GM06990 (cell line): Measurements from ENCODE around the gene AGBL3.

Experiments used
- DNase-seq: peaks from one replicate; pipeline ENCODE4 v3.0.0-alpha.2; 2011; ENCODE audit not compliant: insufficient read length; ENCODE audit errors: extremely low read depth
- H3K27me3 ChIP-seq: replicated peaks from 2 replicates; pipeline ENCODE4 v1.6.0; 2011; ENCODE audit warnings: low read length; ENCODE audit not compliant: control insufficient read depth, insufficient read depth
- H3K36me3 ChIP-seq: 2 replicates; pipeline ENCODE4 v1.5.1; 2011; ENCODE audit warnings: low read length; ENCODE audit not compliant: control insufficient read depth, insufficient read depth
- H3K4me3 ChIP-seq: replicated peaks from 2 replicates; pipeline ENCODE4 v1.5.1; 2011; ENCODE audit warnings: low read depth, mild to moderate bottlenecking, control low read depth, low read length
- CTCF ChIP-seq: IDR thresholded peaks from 2 replicates; pipeline ENCODE4 v1.5.1; 2011; ENCODE audit warnings: low read length, control low read depth, mild to moderate bottlenecking, inconsistent platforms; ENCODE audit not compliant: insufficient read depth, poor library complexity, severe bottlenecking

Gene AGBL3

GRCh38 chr7:134946260-134946659 lies 40.0 kb upstream of the AGBL3 start:
- H3K27me3 ChIP-seq = no peaks in the 10 kb centered on the region
- H3K36me3 ChIP-seq = no peaks in the 10 kb centered on the region
- TF ChIP-seq CTCF = no peak
- H3K4me3 ChIP-seq = no peak overlapping the region
- DNase-seq = no peak

GRCh38 chr7:134947329-134947728 lies 39.0 kb upstream of the AGBL3 start:
- no peak for TF ChIP-seq CTCF
- DNase-seq = no peak
- Histone ChIP-seq H3K4me3 (no peak overlapping the region), H3K36me3 (no peaks in the 10 kb centered on the region), H3K27me3 (no peaks in the 10 kb centered on the region)

GRCh38 chr7:134947831-134948230 lies 38.5 kb upstream of the AGBL3 start:
- Histone ChIP-seq H3K36me3 (no peaks in the 10 kb centered on the region), H3K4me3 (no peak overlapping the region), H3K27me3 (no peaks in the 10 kb centered on the region)
- no peak for TF ChIP-seq CTCF
- DNase-seq = no peak

- TF ChIP-seq CTCF = no peak
- Histone ChIP-seq H3K27me3 (no peaks in the 10 kb centered on the region), H3K4me3 (no peak overlapping the region), H3K36me3 (no peaks in the 10 kb centered on the region)
- DNase-seq = no peak
Measured at GRCh38 chr7:134948246-134948645, 38.1 kb upstream of the AGBL3 start.

GRCh38 chr7:134948736-134949135 lies 37.6 kb upstream of the AGBL3 start:
- DNase-seq = no peak
- Histone ChIP-seq H3K36me3 (no peaks in the 10 kb centered on the region), H3K4me3 (no peak overlapping the region), H3K27me3 (no peaks in the 10 kb centered on the region)
- no peak for TF ChIP-seq CTCF

GRCh38 chr7:134949171-134949570 lies 37.1 kb upstream of the AGBL3 start:
- TF ChIP-seq CTCF = no peak
- H3K4me3 ChIP-seq = no peak overlapping the region
- no peaks in the 10 kb centered on the region for H3K36me3 ChIP-seq
- no peak for DNase-seq
- H3K27me3 ChIP-seq = no peaks in the 10 kb centered on the region
